HG03025 (cell line): Measurements from ENCODE around the gene PJA1.

ENCODE experiments used
- ATAC-seq: cut with Tn5 transposase; IDR thresholded peaks from one replicate; pipeline ENCODE4 v1.9.1; 2021; ENCODE audit warnings: mild to moderate bottlenecking, moderate library complexity; ENCODE audit not compliant: unreplicated experiment, low FRiP score

PJA1 gene

GRCh38 chrX:69144838-69145680 lies 20.2 kb downstream of the PJA1 start:
- no peak for ATAC-seq

- no peak for ATAC-seq
These were observed 21.7 kb downstream of the PJA1 start for GRCh38 chrX:69143530-69143929.

DNA sequence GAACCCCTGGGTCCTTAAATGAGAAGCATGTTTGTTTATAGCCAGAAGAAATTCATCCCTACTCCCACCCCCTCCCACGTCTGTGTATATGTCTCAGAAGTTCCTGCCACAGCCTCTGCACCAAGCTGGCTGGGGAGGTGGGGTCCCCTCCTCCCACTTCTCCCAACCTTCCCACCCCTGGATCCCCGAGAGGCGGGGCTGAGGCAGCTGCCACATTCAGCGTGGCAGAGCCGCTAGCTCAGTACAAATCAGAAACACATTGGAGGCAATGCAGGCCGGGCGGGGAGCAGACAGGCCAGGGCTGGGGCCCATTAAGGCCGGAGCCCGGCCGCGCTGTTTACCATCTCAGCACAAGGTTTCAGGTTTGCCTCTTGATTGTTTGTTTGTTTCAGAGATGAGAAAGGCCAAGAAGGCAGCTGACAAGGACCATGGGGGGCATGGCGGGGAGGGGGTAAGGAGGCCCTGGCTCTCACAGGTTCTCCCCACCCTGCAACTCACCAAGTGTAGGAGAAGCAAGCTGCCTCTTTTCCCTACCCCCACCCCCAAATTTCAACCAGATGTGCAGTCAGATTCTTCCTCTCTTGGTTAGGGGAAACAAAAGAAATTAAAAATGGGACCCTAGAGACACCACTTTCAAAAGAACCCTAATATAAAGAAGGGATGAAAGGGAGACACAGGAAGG lies 22.3 kb downstream of the PJA1 start:
- no peak for ATAC-seq

DNA sequence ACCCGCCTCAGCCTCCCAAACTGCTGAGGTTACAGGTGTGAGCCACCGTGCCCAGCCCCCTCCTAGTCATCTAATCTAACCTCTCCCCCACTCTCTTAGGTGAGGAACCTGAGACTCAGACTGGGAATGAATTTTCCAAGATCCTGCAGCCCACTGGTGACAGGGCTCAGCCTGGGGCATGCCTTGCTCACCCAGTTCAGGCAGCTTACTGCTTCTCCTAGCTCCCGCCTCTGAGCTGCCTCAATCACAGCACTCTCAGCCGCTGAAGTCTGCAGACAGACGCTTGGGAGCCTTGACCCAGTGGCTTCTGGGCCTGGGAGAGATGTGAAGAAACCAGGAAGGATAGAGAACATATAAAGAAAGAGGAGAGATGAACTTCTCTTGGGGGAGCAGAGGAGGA lies 24.4 kb downstream of the PJA1 start:
- no peak for ATAC-seq

GRCh38 chrX:69139516-69139915 lies 25.7 kb downstream of the PJA1 start:
- ATAC-seq: no peak

GRCh38 chrX:69138512-69138911 lies 26.7 kb downstream of the PJA1 start:
- ATAC-seq: no peak

DNA sequence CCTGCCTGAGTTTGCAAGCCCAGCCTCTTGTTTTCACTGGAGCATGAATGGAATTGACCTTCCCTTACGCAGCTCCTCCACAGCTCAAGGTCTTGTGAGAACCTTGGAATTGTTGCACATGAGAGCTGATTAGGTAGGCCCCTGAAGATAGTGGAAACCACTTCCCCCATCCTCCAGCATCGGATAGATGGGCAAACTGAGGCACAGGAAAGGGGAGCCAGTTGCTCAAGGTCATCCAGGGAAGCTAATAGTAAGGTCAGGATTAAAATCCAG lies 27.2 kb downstream of the PJA1 start:
- ATAC-seq: no peak

DNA sequence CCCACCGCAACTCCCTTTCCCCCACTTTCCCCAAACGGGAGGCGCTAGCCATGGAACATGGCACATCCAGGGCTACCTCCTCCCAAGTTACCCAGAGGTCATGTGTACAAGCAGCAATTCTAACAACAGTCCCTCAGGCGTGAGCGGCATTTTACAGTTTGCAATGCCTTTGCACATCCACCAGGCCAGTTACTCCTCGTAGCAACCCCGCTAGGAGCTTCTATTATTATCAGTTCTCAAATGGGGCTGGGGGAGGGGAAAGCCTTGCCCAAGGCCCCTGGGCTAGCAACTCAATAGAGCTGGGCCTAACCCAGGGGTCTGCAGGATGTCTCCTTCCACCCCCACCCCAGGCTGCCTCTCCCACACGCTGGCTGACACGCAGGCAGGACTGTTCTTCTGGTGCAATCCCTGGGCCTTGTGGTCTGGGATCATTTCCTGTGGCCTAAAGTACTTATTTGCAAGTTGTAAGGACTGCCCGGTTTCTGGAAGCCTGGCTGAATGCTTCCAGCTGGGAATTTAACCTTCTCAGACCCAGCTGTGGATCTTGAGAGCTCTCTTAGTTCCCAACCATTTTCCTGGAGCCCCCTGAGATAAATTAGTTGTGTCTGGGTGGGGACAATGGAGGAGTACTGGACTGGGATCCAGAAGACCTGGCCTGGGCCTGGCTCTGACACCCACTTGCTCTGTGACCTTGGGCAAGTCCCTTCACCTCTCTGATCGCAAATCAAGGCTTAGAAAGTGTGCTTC lies 27.7 kb downstream of the PJA1 start:
- no peak for ATAC-seq

GRCh38 chrX:69136546-69137331 lies 28.5 kb downstream of the PJA1 start:
- no peak for ATAC-seq

GRCh38 chrX:69133921-69134542 lies 31.2 kb downstream of the PJA1 start:
- no peak for ATAC-seq

DNA sequence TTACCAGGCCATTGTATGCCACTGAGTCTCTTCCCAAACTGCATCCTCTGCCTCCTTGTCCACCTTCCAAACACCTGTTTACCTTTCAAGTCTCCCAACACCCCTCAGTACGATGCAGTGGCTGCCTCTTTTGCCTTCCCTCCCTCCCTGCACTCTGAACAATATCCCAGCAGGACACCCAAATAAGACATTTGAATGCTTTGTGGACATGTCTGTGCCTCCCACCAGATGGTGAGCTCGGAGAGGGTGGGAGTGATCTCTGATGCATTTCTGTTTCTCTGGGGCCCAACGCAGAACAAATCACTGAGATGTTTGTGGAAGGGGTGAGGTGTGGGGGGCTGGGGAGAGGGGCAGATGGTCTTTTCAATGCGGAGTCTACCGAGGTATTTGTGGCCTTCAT lies 33.4 kb downstream of the PJA1 start:
- ATAC-seq: no peak

GRCh38 chrX:69130439-69130838 lies 34.8 kb downstream of the PJA1 start:
- no peak for ATAC-seq

DNA sequence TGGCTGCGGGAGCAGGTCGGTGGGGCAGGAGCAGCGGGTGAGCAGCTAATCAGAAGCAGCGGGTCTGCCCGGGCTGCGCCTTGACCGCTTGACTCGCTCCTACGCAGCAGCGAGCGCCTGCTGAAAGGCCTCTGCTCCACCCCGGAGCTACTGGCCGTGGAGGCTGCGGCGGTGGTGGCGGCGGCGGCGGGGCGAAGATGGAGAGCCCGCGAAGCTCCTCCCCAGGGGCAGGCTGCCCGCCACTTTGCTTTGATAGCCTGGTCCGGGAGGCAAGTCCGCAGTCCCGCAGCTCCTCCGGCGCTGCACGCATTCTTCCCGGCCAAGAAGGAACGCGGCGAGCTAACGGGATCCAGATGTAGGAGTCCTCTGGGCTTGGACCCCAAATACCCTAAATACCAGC lies 36.7 kb downstream of the PJA1 start:
- ATAC-seq: no peak

- ATAC-seq: no peak
These were observed 37.8 kb downstream of the PJA1 start for GRCh38 chrX:69127466-69127865.

DNA sequence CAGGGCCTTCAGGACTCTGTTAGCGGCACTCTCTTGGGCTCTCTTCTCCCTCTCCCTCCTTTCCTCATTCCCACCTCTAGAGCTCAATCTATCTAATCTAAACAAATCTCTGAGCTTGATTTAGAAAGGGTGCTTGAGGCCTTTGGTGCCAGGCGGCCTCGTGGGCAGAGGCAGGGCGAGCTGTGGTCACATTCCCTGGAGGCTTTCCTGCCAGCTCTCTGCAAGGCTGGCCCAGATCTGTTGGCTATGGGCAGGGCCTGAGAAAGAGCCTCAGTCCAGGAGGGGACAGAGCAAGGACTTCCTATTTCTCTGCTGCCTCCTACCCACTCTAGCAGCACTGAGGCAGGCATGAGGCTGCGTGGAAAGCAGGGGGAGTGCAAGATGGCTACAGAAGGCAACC lies 38.6 kb downstream of the PJA1 start:
- no peak for ATAC-seq

DNA sequence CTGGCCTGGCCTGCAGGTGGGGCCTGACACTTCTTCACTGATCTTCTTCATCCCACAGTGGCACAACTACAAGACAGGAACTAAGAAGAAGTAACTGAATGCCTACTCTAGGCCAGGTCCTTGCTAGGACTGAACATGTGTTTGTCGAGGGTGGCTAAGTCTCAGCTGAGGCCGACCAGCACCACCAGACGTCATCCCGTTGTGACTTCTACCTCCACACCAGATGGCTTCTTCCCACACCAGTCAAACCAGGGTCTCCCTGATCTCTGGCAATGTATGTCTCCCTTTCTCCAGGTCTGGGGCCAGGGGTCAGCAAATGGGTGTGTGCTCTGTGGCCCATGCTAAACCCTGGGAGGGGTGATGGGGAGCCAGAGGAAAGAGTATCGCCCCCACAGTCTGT lies 40.2 kb downstream of the PJA1 start:
- ATAC-seq: no peak

DNA sequence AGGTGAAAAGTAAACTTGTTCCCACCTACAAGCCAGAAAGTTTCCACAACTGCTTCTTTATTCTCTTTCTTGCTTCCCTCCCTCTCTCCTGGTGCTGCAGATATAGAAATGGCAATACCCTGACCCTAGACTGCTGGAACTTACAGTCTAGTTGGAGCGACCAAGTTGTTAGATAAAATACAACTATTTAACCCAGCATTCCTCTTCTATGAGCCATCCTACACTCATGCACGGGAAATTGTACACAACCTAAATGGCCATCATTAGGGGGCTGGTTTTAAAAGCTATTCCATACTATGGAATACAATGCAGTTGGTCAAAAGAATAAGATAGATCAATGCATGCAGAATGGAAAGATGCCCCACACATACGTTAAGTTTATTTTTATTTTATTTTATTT lies 41.1 kb downstream of the PJA1 start:
- no peak for ATAC-seq

DNA sequence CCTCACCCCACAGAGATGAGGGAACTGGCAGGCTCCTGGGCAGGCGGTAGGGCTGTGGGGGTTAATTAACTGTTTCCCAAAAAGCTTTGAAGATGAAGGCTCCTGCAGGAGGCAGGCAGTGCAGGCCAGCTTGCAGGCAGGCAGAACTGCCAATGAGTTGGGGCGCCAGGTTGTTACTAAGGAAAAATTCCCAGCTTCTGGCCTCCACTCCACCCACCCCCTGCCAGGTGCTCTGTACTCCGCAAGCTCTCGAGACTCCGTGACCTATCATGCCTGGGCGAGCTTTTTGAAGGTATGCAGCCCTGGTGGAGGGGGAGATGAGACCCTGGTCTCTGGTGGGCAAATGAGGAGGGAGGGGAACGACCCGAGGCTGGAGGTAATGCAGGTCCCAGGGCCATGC lies 41.8 kb downstream of the PJA1 start:
- no peak for ATAC-seq

DNA sequence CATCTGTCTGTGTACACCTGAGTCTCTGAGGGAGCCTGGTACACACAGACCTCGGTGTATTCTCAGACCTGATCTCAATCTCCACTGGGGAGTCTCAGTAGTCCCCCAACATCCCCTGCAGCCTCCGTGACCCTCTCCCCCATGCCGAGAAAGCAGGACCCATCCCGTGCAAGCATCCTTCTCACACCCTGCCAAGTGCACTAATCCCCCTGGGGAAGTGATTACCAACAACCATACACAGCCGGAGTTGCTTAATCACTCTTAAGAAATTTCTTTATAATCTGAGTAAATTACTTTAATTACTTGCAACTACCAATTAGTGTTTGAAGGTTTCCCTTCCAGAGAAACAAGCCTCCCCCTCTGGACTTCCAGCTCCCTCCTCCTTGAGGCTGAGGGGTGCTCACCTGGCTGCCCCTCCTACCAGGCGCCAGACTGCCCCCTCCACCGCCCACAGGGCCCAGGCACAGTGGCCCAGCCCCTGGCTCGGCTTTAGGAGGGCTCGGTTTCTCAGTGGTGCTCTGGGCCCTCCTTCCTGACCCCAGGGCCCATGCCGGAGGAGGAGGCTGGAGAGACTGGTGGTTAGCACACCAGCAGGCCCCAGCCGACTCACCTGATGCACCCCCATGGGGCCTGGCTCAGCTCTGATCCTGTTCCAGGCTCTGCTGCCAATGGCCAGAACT lies 43.8 kb downstream of the PJA1 start:
- no peak for ATAC-seq

GRCh38 chrX:69120476-69120875 lies 44.8 kb downstream of the PJA1 start:
- no peak for ATAC-seq
